Adrenal gland (tissue), 12 donors: ENCODE measurements around the gene GTF3A. TPM values are rescaled to one million over a fixed set of nuclear protein-coding genes. Genes with fewer than 3 reads are reported as not detected.
"Not testable (repeated sequence)": the region's sequence is repeated elsewhere in the genome, so short reads cannot be mapped to it uniquely, and the experiment has no call there.

Experiments
- DNase-seq, 7 donors: peaks; one replicate each; pipeline ENCODE4 v3.0.0-alpha.2; 2019 to 2020
- H3K27ac ChIP-seq, 5 donors: fragments of 200-600 bp; sonication (generic) in 4 of 5; 1 replicate in 3 of 5; 2 replicates in 2 of 5; pipeline versions ENCODE4 v1.5.1 to v1.8.0; 2016 to 2020; ENCODE audit warnings: mild to moderate bottlenecking in 1 of 5
- H3K27me3 ChIP-seq: fragments of 200-600 bp; 2 replicates; pipeline ENCODE4 v1.8.0; 2021
- H3K36me3 ChIP-seq, 2 donors: fragments of 200-600 bp; replicated peaks in 1 of 2; 1 replicate in 1 of 2; 2 replicates in 1 of 2; pipeline versions ENCODE4 v1.5.1 to v1.8.0; 2018 to 2022
- H3K4me1 ChIP-seq, 2 donors: fragments of 200-600 bp; replicated peaks in 1 of 2; 1 replicate in 1 of 2; 2 replicates in 1 of 2; pipeline versions ENCODE4 v1.5.1 to v1.8.0; 2018 to 2021
- H3K4me3 ChIP-seq, 4 donors: fragments of 200-600 bp; sonication (generic) in 3 of 4; one replicate each; pipeline ENCODE4 v1.5.1; 2016 to 2018
- H3K9me3 ChIP-seq, 3 donors: fragments of 200-600 bp; sonication (generic) in 1 of 3; replicated peaks in 1 of 3; 1 replicate in 2 of 3; 2 replicates in 1 of 3; pipeline versions ENCODE4 v1.5.1 to v1.8.0; 2016 to 2021
- CTCF ChIP-seq, 6 experiments: fragments of 450-650 bp in 4 of 6; fragments of 200-600 bp in 2 of 6; sonication (generic) in 1 of 6; IDR thresholded peaks; 1 replicate in 5 of 6; 2 replicates in 1 of 6; pipeline versions ENCODE4 v1.5.1 to v1.8.0; 2016 to 2021; ENCODE audit warnings: antibody characterized with exemption in 6 of 6, mild to moderate bottlenecking in 2 of 6, moderate library complexity in 1 of 6
- POLR2A ChIP-seq, 2 donors: fragments of 450-650 bp; IDR thresholded peaks; one replicate each; pipeline ENCODE4 v1.6.1; 2017; ENCODE audit warnings: antibody characterized with exemption in 2 of 2, mild to moderate bottlenecking in 2 of 2, moderate library complexity in 1 of 2
- WGBS, 4 donors: extraction: QIAGEN DNeasy Blood & Tissue Kit in 2 of 4; methylation state at CpG; one replicate each; pipeline versions ENCODE4 v1.1.5 to v1.1.7; 2013 to 2017; 5-methylcytosine and 5-hydroxymethylcytosine counted together
- intact Hi-C, 2 donors: fragments of 100-400 bp; cut with DNase I; formaldehyde crosslinking; loops; one replicate each; pipeline versions ENCODE4 v1.14.1 to v1.15.0; 2022 to 2023
- polyA plus RNA-seq, 3 donors: library from polyadenylated mRNA; stranded (reverse); fragments of 200-250 nt in 2 of 3; fragments of 350-450 nt in 1 of 3; fragmentation: Illumina TruSeq in 1 of 3; extraction: RNeasy Lipid Tissue Mini Kit (QIAGEN cat#74804) in 1 of 3; gene quantifications; one replicate each; pipeline ENCODE4 v1.2.3, GENCODE V29; 2013 to 2014
- total RNA-seq, 9 donors: library from RNA; depleted of rRNA in 4 of 9; stranded (reverse); fragments of >200 nt in 4 of 9; fragments of 120-200 nt in 1 of 9; fragmentation: NEBNext Ultra II Directional in 1 of 9; extraction: Animal tissue kit (Norgen Biotek cat#: 25700) in 1 of 9; gene quantifications; one replicate each; pipeline versions ENCODE4 v1.1.0 to v1.2.4, GENCODE V29; 2013 to 2023
- donor health status: healthy with polysubstance abuse.
- donor health status: Bipolar disorder and iron deficiency.
- donor health status: DM: yes; HTN: yes; CAD: no.
- donor health status: DM: no; HTN: no; CAD: no.
- donor health status: DM: no; HTN: no; CAD: no.
- donor health status: DM: yes; HTN: yes; CAD: no.

Gene GTF3A
- total and polyA plus RNA-seq, 12 donors: 55.2 to 265 (median 115) TPM

- TF ChIP-seq POLR2A (IDR thresholded peaks at IDR 0.05): no peak
- TF ChIP-seq CTCF (IDR thresholded peaks at IDR 0.05): no peak
- Histone ChIP-seq H3K4me1 (no peaks in the 10 kb centered on the region), H3K27ac (no peak overlapping the region), H3K4me3 (no peak overlapping the region), H3K9me3 (no peaks in the 10 kb centered on the region), H3K27me3 (peaks cover 7% of the 10 kb centered on the region), H3K36me3 (no peaks in the 10 kb centered on the region)
- intact Hi-C loops: no loop called here
- DNase-seq: no peak
- 56 to 72% (median 60%) methylated on average over 4 of the region's 4 CpGs for WGBS, 4 donors
Observed at GRCh38 chr13:27393101-27393500, 31.3 kb upstream of the GTF3A start.

GRCh38 chr13:27395007-27395510, 29.4 kb upstream of the GTF3A start:
- Histone ChIP-seq H3K27ac (no peak overlapping the region), H3K4me3 (no peak overlapping the region), H3K4me1 (no peaks in the 10 kb centered on the region), H3K9me3 (no peaks in the 10 kb centered on the region), H3K36me3 (no peaks in the 10 kb centered on the region), H3K27me3 (peaks cover 7% of the 10 kb centered on the region)
- no peak for TF ChIP-seq POLR2A (IDR thresholded peaks at IDR 0.05)
- TF ChIP-seq CTCF (IDR thresholded peaks at IDR 0.05): no peak
- intact Hi-C loops: no loop called here
- WGBS, 4 donors: 56 to 65% (median 58%) methylated on average over 12 to 14 of the region's 14 CpGs
- no peak for DNase-seq

GRCh38 chr13:27396252-27396846, 28.1 kb upstream of the GTF3A start:
- 69 to 83% (median 80%) methylated on average over 6 to 7 of the region's 7 CpGs for WGBS, 4 donors
- Histone ChIP-seq H3K9me3 (no peaks in the 10 kb centered on the region), H3K27ac (no peak overlapping the region), H3K27me3 (peaks cover 7% of the 10 kb centered on the region), H3K4me3 (no peak overlapping the region), H3K4me1 (no peaks in the 10 kb centered on the region), H3K36me3 (no peaks in the 10 kb centered on the region)
- intact Hi-C loops: no loop called here
- DNase-seq: no peak
- TF ChIP-seq CTCF (IDR thresholded peaks at IDR 0.05) (no peak), POLR2A (IDR thresholded peaks at IDR 0.05) (no peak)

GRCh38 chr13:27398360-27398759, 26.1 kb upstream of the GTF3A start:
- H3K9me3 ChIP-seq: no peaks in the 10 kb centered on the region
- no peak for DNase-seq
- H3K27ac ChIP-seq: no peak overlapping the region
- H3K4me3 ChIP-seq: no peak overlapping the region
- peaks cover 9% of the 10 kb centered on the region for H3K27me3 ChIP-seq
- no peak for TF ChIP-seq CTCF (IDR thresholded peaks at IDR 0.05)
- TF ChIP-seq POLR2A (IDR thresholded peaks at IDR 0.05): no peak
- no peaks in the 10 kb centered on the region for H3K36me3 ChIP-seq
- 56 to 68% (median 61%) methylated on average over 4 of the region's 4 CpGs for WGBS, 4 donors
- intact Hi-C loops: no loop called here
- H3K4me1 ChIP-seq: no peaks in the 10 kb centered on the region

- intact Hi-C loops: loop anchor here in 1 of 2 donors (10.0 kb wide), 1 partner anchor 424 kb away; no protein-coding TSS in a partner anchor
- H3K4me1 ChIP-seq: not testable (repeated sequence)
- WGBS, 4 donors: 74 to 87% (median 77%) methylated on average over 6 of the region's 6 CpGs
Observed at GRCh38 chr13:27400405-27400804, 24.0 kb upstream of the GTF3A start.

More at GRCh38 chr13:27400405-27400804, 24.0 kb upstream of the GTF3A start:
- not testable (repeated sequence) for H3K36me3 ChIP-seq, H3K27me3 ChIP-seq, H3K9me3 ChIP-seq, H3K27ac ChIP-seq, H3K4me3 ChIP-seq, DNase-seq
